ENCODE measurements around the gene UNC5C.

- TF ChIP-seq, protein P1, sequence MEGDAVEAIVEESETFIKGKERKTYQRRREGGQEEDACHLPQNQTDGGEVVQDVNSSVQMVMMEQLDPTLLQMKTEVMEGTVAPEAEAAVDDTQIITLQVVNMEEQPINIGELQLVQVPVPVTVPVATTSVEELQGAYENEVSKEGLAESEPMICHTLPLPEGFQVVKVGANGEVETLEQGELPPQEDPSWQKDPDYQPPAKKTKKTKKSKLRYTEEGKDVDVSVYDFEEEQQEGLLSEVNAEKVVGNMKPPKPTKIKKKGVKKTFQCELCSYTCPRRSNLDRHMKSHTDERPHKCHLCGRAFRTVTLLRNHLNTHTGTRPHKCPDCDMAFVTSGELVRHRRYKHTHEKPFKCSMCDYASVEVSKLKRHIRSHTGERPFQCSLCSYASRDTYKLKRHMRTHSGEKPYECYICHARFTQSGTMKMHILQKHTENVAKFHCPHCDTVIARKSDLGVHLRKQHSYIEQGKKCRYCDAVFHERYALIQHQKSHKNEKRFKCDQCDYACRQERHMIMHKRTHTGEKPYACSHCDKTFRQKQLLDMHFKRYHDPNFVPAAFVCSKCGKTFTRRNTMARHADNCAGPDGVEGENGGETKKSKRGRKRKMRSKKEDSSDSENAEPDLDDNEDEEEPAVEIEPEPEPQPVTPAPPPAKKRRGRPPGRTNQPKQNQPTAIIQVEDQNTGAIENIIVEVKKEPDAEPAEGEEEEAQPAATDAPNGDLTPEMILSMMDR (IDR thresholded peaks at IDR 0.05): no peak
- TF ChIP-seq POLR2AphosphoS5 (IDR thresholded peaks at IDR 0.05; ENCODE audit: low read depth, low read length) (no peak), REST (IDR thresholded peaks at IDR 0.05; ENCODE audit: insufficient read depth in 1 of 2, low read depth in 2 of 2, low read length in 1 of 2) (no peak), SIN3A (IDR thresholded peaks at IDR 0.05; ENCODE audit: borderline replicate concordance, insufficient read depth, low read depth, low read length) (no peak)
These were observed 1.7 kb downstream of the UNC5C start for GRCh38 chr4:95546866-95547714.

Data from Panc1 (cell line).